ENCODE data around the gene CDCA5. TPM values are rescaled to one million over a fixed set of nuclear protein-coding genes. Genes with fewer than 3 reads are reported as not detected.

Gene CDCA5
- 1.7 TPM for total RNA-seq
- 1 to 10 TPM in 3 of 4 donors, under 1 TPM in 1; 0.78 to 3.2 (median 1.6) TPM for polyA plus RNA-seq

- H3K4me3 Mint-ChIP-seq, result peak within 1 kb of the TSS; percentile 92 to 95 (median 94)
Observed at GRCh38 chr11:65083834-65084597, at the start of gene CDCA5, which contains the start of gene ZFPL1. Gene CDCA5 (minus strand): TSS chr11:65084040. CDS start chr11:65083978, 62 bp downstream. Gene ZFPL1 (plus strand): TSS chr11:65084222. CDS start chr11:65084699, 477 bp downstream.

GRCh38 chr11:65132988-65133700, 49.3 kb upstream of the CDCA5 start:
- peaks cover 7 to 48% (median 23%) of the 10 kb centered on the region in 4 donors for H3K4me1 Mint-ChIP-seq
- H3K36me3 Mint-ChIP-seq, result peaks cover 8% of the 10 kb centered on the region

More at GRCh38 chr11:65083834-65084597, at the start of gene CDCA5, which contains the start of gene ZFPL1:
- peaks cover 29% of the 10 kb centered on the region for H3K36me3 ChIP-seq (ENCODE audit: control insufficient read depth, insufficient read depth, low read length)
- H3K9me3 Mint-ChIP-seq, result peaks cover 0 to 2% (median 0%) of the 10 kb centered on the region in 7 donors
- H3K4me3 ChIP-seq (ENCODE audit: low read depth, low read length), result peak within 1 kb of the TSS; percentile 82
- ATAC-seq (ENCODE audit: low read depth in 2 of 2), result peak; percentile 89 to 91
- peak within 1 kb of the TSS; percentile 96 for H3K27ac ChIP-seq (ENCODE audit: insufficient read depth, low read length, poor library complexity, severe bottlenecking)
- no peaks in the 10 kb centered on the region for H3K27me3 ChIP-seq (ENCODE audit: control insufficient read depth, insufficient read depth, low read length)
- DNase-seq, result peak; percentile 91 to 97 (median 97)
- H3K9me3 ChIP-seq (ENCODE audit: control insufficient read depth in 2 of 2, low read length in 2 of 2), result no peaks in the 10 kb centered on the region
- peaks cover 6 to 26% (median 15%) of the 10 kb centered on the region in 4 donors for H3K4me1 Mint-ChIP-seq
- H3K36me3 Mint-ChIP-seq, result peaks cover 13% of the 10 kb centered on the region
- H3K27ac Mint-ChIP-seq, result peak within 1 kb of the TSS; percentile 95 to 99 (median 96)
- no peaks in the 10 kb centered on the region for H3K27me3 Mint-ChIP-seq
- H3K4me1 ChIP-seq (ENCODE audit: control insufficient read depth, insufficient read depth, low read length, poor library complexity, severe bottlenecking), result peaks cover 16% of the 10 kb centered on the region

GRCh38 chr11:65132238-65132987, 48.6 kb upstream of the CDCA5 start:
- Histone ChIP-seq H3K9me3 (ENCODE audit: control insufficient read depth in 2 of 2, low read length in 2 of 2) (no peaks in the 10 kb centered on the region), H3K4me3 (ENCODE audit: low read depth, low read length) (no peak overlapping the region), H3K4me1 (ENCODE audit: control insufficient read depth, insufficient read depth, low read length, poor library complexity, severe bottlenecking) (peaks cover 38% of the 10 kb centered on the region), H3K27ac (ENCODE audit: insufficient read depth, low read length, poor library complexity, severe bottlenecking) (peak overlapping the region; percentile 20), H3K36me3 (ENCODE audit: control insufficient read depth, insufficient read depth, low read length) (peaks cover 51% of the 10 kb centered on the region), H3K27me3 (ENCODE audit: control insufficient read depth, insufficient read depth, low read length) (no peaks in the 10 kb centered on the region)
- no peak for ATAC-seq (ENCODE audit: low read depth in 2 of 2)
- H3K36me3 Mint-ChIP-seq, result peaks cover 8% of the 10 kb centered on the region
- no peak for DNase-seq
- no peaks in the 10 kb centered on the region for H3K27me3 Mint-ChIP-seq
- peaks cover 0 to 2% (median 0%) of the 10 kb centered on the region in 7 donors for H3K9me3 Mint-ChIP-seq
- peak overlapping the region in 2 of 3 donors; percentile 26 to 99 for H3K27ac Mint-ChIP-seq
- H3K4me3 Mint-ChIP-seq, result peak overlapping the region; percentile 96 to 100 (median 98)
- H3K4me1 Mint-ChIP-seq, result peaks cover 7 to 46% (median 23%) of the 10 kb centered on the region in 4 donors

More at GRCh38 chr11:65132988-65133700, 49.3 kb upstream of the CDCA5 start:
- no peaks in the 10 kb centered on the region for H3K9me3 ChIP-seq (ENCODE audit: control insufficient read depth in 2 of 2, low read length in 2 of 2)
- peaks cover 38% of the 10 kb centered on the region for H3K4me1 ChIP-seq (ENCODE audit: control insufficient read depth, insufficient read depth, low read length, poor library complexity, severe bottlenecking)
- H3K36me3 ChIP-seq (ENCODE audit: control insufficient read depth, insufficient read depth, low read length), result peaks cover 45% of the 10 kb centered on the region
- H3K4me3 ChIP-seq (ENCODE audit: low read depth, low read length), result peak overlapping the region; percentile 78
- H3K9me3 Mint-ChIP-seq, result peaks cover 0 to 2% (median 0%) of the 10 kb centered on the region in 7 donors
- H3K27ac ChIP-seq (ENCODE audit: insufficient read depth, low read length, poor library complexity, severe bottlenecking), result peak overlapping the region; percentile 99
- no peaks in the 10 kb centered on the region for H3K27me3 ChIP-seq (ENCODE audit: control insufficient read depth, insufficient read depth, low read length)
- H3K27ac Mint-ChIP-seq, result peak overlapping the region; percentile 89 to 100 (median 99)
- peak in 1 of 3 donors; percentile 68 for DNase-seq
- no peak for ATAC-seq (ENCODE audit: low read depth in 2 of 2)
- peak overlapping the region; percentile 96 to 100 (median 98) for H3K4me3 Mint-ChIP-seq
- no peaks in the 10 kb centered on the region for H3K27me3 Mint-ChIP-seq

GRCh38 chr11:65131895-65132237, 48.0 kb upstream of the CDCA5 start:
- H3K27ac Mint-ChIP-seq, result peak overlapping the region in 2 of 3 donors; percentile 11 to 26
- ATAC-seq (ENCODE audit: low read depth in 2 of 2) (no peak), DNase-seq (no peak)
- Histone ChIP-seq H3K27ac (ENCODE audit: insufficient read depth, low read length, poor library complexity, severe bottlenecking) (no peak overlapping the region), H3K9me3 (ENCODE audit: control insufficient read depth in 2 of 2, low read length in 2 of 2) (no peaks in the 10 kb centered on the region), H3K36me3 (ENCODE audit: control insufficient read depth, insufficient read depth, low read length) (peaks cover 52% of the 10 kb centered on the region), H3K4me1 (ENCODE audit: control insufficient read depth, insufficient read depth, low read length, poor library complexity, severe bottlenecking) (peaks cover 38% of the 10 kb centered on the region), H3K4me3 (ENCODE audit: low read depth, low read length) (no peak overlapping the region), H3K27me3 (ENCODE audit: control insufficient read depth, insufficient read depth, low read length) (no peaks in the 10 kb centered on the region)
- peak overlapping the region; percentile 21 to 75 (median 30) for H3K4me3 Mint-ChIP-seq
- H3K36me3 Mint-ChIP-seq, result peaks cover 10% of the 10 kb centered on the region
- H3K9me3 Mint-ChIP-seq, result peaks cover 0 to 2% (median 0%) of the 10 kb centered on the region in 7 donors
- H3K27me3 Mint-ChIP-seq, result no peaks in the 10 kb centered on the region
- peaks cover 7 to 45% (median 23%) of the 10 kb centered on the region in 4 donors for H3K4me1 Mint-ChIP-seq

GRCh38 chr11:65131417-65131776, 47.6 kb upstream of the CDCA5 start:
- H3K27ac ChIP-seq (ENCODE audit: insufficient read depth, low read length, poor library complexity, severe bottlenecking), result no peak overlapping the region
- H3K4me1 ChIP-seq (ENCODE audit: control insufficient read depth, insufficient read depth, low read length, poor library complexity, severe bottlenecking), result peaks cover 38% of the 10 kb centered on the region
- ATAC-seq (ENCODE audit: low read depth in 2 of 2), result no peak
- Mint-ChIP-seq H3K4me3 (peak overlapping the region in 3 of 4 donors; percentile 21 to 86 (median 75)), H3K9me3 (peaks cover 0 to 2% (median 0%) of the 10 kb centered on the region in 7 donors), H3K4me1 (peaks cover 6 to 40% (median 21%) of the 10 kb centered on the region in 4 donors), H3K27ac (peak overlapping the region in 1 of 3 donors; percentile 47), H3K36me3 (peaks cover 15% of the 10 kb centered on the region), H3K27me3 (no peaks in the 10 kb centered on the region)
- H3K27me3 ChIP-seq (ENCODE audit: control insufficient read depth, insufficient read depth, low read length), result no peaks in the 10 kb centered on the region
- DNase-seq, result no peak
- no peak overlapping the region for H3K4me3 ChIP-seq (ENCODE audit: low read depth, low read length)
- no peaks in the 10 kb centered on the region for H3K9me3 ChIP-seq (ENCODE audit: control insufficient read depth in 2 of 2, low read length in 2 of 2)
- peaks cover 57% of the 10 kb centered on the region for H3K36me3 ChIP-seq (ENCODE audit: control insufficient read depth, insufficient read depth, low read length)

GRCh38 chr11:65130631-65131416, 47.0 kb upstream of the CDCA5 start:
- no peak overlapping the region for H3K4me3 ChIP-seq (ENCODE audit: low read depth, low read length)
- no peaks in the 10 kb centered on the region for H3K27me3 Mint-ChIP-seq
- no peaks in the 10 kb centered on the region for H3K9me3 ChIP-seq (ENCODE audit: control insufficient read depth in 2 of 2, low read length in 2 of 2)
- no peak overlapping the region for H3K27ac ChIP-seq (ENCODE audit: insufficient read depth, low read length, poor library complexity, severe bottlenecking)
- peaks cover 32% of the 10 kb centered on the region for H3K4me1 ChIP-seq (ENCODE audit: control insufficient read depth, insufficient read depth, low read length, poor library complexity, severe bottlenecking)
- peaks cover 63% of the 10 kb centered on the region for H3K36me3 ChIP-seq (ENCODE audit: control insufficient read depth, insufficient read depth, low read length)
- DNase-seq (no peak), ATAC-seq (ENCODE audit: low read depth in 2 of 2) (no peak)
- peaks cover 16% of the 10 kb centered on the region for H3K36me3 Mint-ChIP-seq
- H3K27me3 ChIP-seq (ENCODE audit: control insufficient read depth, insufficient read depth, low read length), result no peaks in the 10 kb centered on the region
- peak overlapping the region in 2 of 3 donors; percentile 47 to 69 for H3K27ac Mint-ChIP-seq
- H3K4me1 Mint-ChIP-seq, result peaks cover 0 to 34% (median 16%) of the 10 kb centered on the region in 4 donors
- H3K4me3 Mint-ChIP-seq, result peak overlapping the region in 3 of 4 donors; percentile 67 to 86 (median 75)
- no peaks in the 10 kb centered on the region for H3K9me3 Mint-ChIP-seq
